GM21619 (cell line): Measurements from ENCODE around the gene SMYD3.
"Not testable (repeated sequence)": the region's sequence is repeated elsewhere in the genome, so short reads cannot be mapped to it uniquely, and the experiment has no call there.

Experiments used
- ATAC-seq: cut with Tn5 transposase; IDR thresholded peaks from one replicate; pipeline ENCODE4 v1.9.1; 2021; ENCODE audit not compliant: unreplicated experiment

Gene SMYD3

GRCh38 chr1:246364415-246364941 lies 142.6 kb downstream of the SMYD3 start:
- ATAC-seq: peak; percentile 89

GRCh38 chr1:246357014-246357598 lies 150.0 kb downstream of the SMYD3 start:
- ATAC-seq: not testable (repeated sequence)

GRCh38 chr1:246355411-246356230 lies 151.5 kb downstream of the SMYD3 start:
- ATAC-seq: no peak

- no peak for ATAC-seq
Observed at GRCh38 chr1:246351721-246352120, 155.4 kb downstream of the SMYD3 start.

GRCh38 chr1:246350745-246351144 lies 156.3 kb downstream of the SMYD3 start:
- no peak for ATAC-seq

GRCh38 chr1:246343937-246344336 lies 163.1 kb downstream of the SMYD3 start:
- no peak for ATAC-seq

GRCh38 chr1:246343251-246343650 lies 163.8 kb downstream of the SMYD3 start:
- no peak for ATAC-seq

GRCh38 chr1:246338546-246338945 lies 168.5 kb downstream of the SMYD3 start:
- peak; percentile 49 for ATAC-seq

- no peak for ATAC-seq
Observed at GRCh38 chr1:246338098-246338497, 169.0 kb downstream of the SMYD3 start.

GRCh38 chr1:246335151-246335550 lies 171.9 kb downstream of the SMYD3 start:
- ATAC-seq: no peak

- ATAC-seq: no peak
Observed at GRCh38 chr1:246333855-246334254, 173.2 kb downstream of the SMYD3 start.

GRCh38 chr1:246332078-246332477 lies 175.0 kb downstream of the SMYD3 start:
- ATAC-seq: no peak

- ATAC-seq: peak; percentile 98
Observed at GRCh38 chr1:246329900-246330299, 177.2 kb downstream of the SMYD3 start.

GRCh38 chr1:246329292-246329691 lies 177.8 kb downstream of the SMYD3 start:
- not testable (repeated sequence) for ATAC-seq

- ATAC-seq: no peak
Observed at GRCh38 chr1:246324711-246325110, 182.4 kb downstream of the SMYD3 start.

- ATAC-seq: not testable (repeated sequence)
Observed at GRCh38 chr1:246324033-246324432, 183.0 kb downstream of the SMYD3 start.

- ATAC-seq: no peak
Observed at GRCh38 chr1:246320286-246320685, 186.8 kb downstream of the SMYD3 start.

GRCh38 chr1:246319083-246319714 lies 187.9 kb downstream of the SMYD3 start:
- ATAC-seq: no peak

GRCh38 chr1:246318622-246319021 lies 188.5 kb downstream of the SMYD3 start:
- no peak for ATAC-seq

GRCh38 chr1:246318036-246318359 lies 189.1 kb downstream of the SMYD3 start:
- no peak for ATAC-seq

- ATAC-seq: no peak
Observed at GRCh38 chr1:246317332-246318035, 189.6 kb downstream of the SMYD3 start.
